NCI-H82 treated with DMSO at 0.1 percent for 48 hours (cell line): ENCODE results near the gene C6orf132.
A peak's percentile ranks its signal among the peaks of the same experiment; 100 is the strongest.
"Not testable (repeated sequence)": the region's sequence is repeated elsewhere in the genome, so short reads cannot be mapped to it uniquely, and the experiment has no call there.

Experiments used
- DNase-seq: peaks from one replicate; lab custom pipeline; 2025; ENCODE audit not compliant: unreplicated experiment; lab: John Stamatoyannopoulos, UW

The C6orf132 gene

DNA sequence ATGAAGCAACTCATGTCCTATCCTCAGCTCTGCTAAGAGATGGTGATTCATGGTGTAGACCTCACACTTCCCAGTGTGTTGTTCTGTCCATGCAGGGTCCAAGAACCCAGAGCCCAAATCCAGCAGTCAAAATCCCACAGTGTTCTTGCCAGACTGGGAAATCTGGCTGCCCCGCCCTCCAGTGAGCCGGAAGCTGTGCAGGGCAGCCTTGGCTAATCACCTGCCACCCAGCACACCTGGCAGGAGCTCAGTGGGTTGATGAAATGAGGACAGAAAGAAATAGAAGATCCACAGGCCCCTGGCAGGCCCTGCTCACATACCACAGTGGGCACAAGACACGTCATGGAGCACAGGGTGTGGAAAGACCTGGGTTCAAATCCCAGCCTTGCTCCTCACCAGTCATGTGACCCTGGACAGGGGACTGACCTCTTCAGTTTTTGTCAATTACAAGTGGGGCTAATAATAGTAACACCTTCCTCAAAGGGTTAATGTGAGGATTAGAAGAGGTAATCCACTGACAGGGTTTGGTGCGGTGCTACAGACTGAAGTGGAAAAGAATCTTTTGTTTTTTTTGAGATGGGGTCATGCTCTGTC, 17.1 kb upstream of the C6orf132 start:
- no peak for DNase-seq

DNA sequence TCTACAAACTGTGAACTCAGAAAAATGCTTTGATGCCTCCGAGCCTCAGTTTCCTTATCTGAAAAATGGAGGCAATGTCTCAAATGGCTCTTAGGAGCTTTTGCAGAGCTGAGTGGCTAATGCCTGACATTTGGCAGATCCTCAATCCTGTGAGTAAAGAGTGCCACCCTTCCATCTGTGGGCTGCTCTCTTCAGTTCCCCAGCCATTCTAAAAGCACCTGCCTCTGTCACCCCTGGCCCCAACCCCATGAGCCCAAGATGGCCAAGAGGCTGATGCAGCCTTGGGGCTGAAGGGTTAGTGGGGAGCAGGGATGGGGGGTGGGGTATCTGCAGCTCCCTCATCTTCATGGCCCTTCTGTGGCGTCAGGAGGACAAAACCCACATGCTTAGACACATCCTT, 16.2 kb upstream of the C6orf132 start:
- no peak for DNase-seq

DNA sequence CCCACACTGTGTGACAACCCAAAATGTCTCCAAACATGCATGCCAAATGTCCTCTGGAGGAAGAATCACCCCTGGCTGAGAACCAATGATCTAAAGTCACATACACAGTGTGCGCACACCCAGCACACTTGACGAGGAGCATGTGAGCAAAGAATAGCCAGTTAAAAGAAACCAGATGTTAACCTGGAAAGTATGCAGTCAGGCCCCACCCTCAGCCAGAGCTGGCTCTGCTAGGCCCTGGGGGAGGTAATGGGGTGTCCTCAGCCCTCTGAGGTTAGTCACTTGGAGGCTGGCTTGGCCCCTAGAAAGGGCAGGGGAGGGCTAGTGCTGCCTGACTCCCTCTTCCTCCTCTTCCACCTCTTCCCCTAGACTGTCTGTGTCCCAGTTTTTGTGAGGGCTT, 15.6 kb upstream of the C6orf132 start:
- DNase-seq = no peak

DNA sequence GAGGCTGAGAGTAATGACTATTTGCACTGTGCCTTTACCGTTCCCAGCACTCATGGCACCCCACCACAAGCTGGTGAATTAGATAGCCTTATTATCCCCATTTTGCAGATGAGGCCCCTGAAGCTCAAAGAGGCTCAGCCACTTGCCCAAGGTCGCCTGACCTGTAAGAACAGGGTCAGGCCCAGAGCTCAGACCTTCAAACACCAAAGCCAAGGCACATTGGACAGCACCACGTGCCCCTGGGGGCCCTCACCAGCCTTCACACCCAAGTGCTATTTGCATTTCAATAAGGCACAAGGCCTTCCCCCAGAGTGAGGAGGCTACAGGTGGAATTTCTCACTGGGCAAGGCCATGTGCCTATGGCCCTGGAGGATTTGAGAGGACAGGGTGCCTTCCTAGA, 14.2 kb upstream of the C6orf132 start:
- no peak for DNase-seq

DNA sequence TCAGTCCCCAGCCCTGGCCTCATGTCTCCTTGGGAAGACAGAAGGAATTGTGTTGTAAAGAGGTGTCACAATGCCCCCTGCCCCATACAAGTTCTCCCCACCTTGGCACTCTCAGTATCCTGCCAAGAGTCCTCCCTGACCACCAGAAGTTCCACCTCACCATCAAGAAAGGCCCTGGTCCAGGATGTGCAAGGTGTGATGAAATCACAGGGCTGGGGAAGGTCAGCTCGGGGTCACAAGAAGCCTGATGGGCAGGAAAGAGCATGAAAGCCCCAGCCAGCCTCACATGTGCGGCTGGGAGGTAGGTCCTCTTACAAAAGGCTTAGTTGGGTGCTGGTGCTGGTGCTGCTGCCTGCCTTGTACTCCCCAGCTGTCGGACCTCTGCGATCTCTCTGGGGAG, 12.9 kb upstream of the C6orf132 start:
- DNase-seq = no peak

DNA sequence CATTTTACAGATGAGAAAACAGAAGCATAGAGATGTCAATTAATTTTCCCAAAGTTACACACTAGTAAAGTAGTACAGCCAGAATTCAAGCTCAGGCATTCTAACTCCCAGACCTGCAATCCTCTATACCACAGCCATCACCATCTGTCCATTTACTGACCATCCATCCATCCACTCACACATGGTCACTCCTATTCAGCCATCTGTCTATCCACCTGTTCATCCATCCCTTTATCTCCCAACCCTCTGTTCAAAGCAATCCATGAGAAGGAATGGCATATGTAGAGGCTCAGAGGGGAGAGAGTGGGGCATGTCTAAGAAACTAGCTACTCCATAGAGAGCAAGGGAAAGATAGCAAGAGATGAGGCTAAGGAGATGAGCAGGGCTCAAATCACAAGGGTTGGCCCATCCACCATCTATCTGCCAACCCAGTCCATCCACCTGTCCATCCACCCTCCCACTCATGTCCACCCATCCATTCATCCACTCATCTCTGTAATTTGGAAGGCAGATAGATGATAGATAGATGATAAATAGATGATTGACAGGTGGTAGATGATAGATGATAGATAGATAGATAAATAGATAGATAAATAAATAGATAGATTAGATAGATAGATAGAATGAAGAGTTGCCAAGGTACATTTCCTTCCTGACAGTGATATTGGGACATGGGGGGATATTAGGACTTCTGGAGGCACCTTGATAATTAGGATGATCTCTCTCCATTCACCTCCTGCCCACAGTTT, 12.2 kb upstream of the C6orf132 start:
- DNase-seq = peak; percentile 71

DNA sequence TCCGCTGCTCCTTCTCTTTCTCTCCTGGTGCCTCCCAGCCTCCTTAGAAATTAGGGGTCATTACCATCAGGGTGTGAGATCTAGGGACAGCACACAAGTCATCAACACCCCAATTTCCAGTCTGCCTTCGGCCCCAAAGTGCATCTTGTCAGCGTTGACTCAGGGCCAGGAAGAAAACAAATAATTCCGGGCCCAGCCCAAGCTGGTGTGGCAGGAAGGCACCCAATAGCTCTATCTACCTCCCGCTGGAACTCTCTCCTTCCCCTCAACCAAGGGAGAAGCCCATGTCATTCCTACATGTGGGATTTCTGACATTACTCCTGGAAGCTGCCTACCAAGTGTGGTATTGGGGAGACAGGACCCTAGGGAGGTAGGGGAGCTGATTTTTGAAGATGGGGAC, 11.5 kb upstream of the C6orf132 start:
- no peak for DNase-seq

DNA sequence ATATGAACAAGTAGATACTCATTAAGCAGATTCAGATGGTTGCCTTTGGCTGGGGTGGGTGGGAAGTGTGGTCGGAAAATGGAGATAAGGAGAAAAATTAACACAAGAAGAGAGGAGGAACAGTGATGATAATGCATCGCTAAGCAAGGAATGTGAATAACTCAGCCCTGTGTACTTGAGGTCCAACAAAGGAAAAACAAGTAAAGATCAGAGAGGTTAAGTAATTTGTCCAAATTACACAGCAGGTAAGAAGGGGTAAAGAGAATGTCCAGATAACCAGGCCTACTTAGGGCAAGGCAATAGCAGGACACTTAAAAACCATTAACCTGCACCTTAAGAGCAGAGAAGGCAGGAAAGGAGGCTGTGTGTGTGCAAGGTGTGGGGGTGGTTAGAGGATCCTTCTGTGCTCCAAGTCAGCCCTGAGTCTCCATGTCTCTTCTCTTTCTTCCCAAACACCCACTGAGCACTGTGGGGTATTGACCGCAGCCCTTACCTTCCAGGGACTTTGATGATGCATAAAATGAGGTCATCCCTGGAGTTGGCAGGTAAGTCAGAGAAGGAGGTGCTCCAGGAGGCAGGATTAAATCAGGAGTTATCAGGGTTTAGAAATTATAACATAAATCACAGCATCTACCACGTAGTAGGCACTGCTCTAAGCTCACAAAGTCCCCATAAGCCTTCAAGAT, 10.3 kb upstream of the C6orf132 start:
- DNase-seq = not testable (repeated sequence)

DNA sequence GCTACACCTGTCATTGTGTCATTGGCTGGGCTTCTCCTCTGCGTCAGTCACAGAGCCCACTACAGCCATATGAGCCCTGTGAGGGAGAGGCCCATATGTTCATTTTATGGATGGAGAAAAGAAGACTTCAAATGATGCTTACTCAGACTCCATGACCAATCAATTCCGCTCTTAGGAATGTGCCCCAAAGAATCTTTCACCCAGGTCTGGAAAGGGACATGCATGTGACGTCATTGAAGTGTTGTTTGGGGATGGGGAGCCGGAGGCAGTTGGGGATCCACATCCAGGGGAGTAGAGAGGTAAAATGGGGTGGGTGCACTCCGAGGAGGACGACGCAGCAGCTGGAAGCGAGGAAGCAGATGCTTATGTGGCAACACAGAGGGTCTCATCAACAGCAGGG, 9.6 kb upstream of the C6orf132 start:
- no peak for DNase-seq

DNA sequence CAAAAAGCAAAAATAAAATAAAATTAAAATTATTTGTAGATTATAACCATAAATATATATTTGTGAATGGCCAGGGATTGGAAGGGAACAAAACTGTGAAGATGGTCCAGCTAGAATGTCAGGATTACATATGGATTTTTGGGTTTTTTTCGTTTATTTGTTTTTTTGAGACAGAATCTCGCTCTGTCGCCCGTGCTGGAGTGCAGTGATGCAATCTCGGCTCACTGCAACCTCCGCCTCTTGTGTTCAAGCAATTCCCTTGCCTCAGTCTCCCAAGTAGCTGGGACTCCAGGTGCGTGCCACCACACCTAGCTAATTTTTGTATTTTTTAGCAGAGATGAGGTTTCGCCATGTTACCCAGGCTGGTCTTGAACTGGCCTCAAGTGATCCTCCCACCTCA, 7.8 kb upstream of the C6orf132 start:
- DNase-seq = no peak

DNA sequence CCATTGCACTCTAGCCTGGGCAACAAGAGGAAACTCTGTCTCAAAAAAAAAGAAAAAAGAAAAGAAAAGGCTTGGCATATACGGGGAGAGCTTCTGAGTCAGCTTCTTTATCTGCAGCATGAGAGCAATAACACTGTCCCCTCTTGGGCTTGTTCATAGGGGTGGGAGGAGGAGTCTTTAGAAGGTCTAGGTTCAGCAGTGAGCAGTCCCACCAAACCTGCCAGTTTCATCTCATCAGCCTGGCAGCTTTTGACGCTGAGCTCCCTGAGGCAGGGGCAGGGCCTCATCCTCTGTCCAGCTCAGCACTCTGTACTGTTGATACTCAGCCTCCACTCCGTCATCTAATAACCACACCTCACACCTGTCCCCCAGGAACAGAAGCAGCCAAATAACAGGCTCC, 5.6 kb upstream of the C6orf132 start:
- DNase-seq = no peak

DNA sequence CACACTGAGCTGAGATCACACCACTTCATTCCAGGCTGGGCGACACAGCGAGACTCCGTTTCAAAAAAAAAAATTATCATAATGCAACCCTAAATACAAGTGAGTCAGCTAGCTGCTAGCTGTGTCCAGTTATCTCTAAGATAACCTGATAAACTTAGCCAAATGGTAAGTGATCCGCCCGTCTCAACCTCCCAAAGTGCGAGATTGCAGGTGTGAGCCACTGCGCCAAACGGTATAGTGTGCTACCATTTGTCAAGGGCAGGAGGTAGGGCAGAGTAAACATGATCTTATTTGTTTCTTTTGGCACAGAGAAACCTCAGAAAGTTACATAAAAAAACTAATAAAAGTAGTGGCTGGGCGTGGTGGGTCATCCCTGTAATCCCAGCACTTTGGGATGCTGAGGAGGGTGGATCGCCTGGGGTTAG, 4.7 kb upstream of the C6orf132 start:
- no peak for DNase-seq

DNA sequence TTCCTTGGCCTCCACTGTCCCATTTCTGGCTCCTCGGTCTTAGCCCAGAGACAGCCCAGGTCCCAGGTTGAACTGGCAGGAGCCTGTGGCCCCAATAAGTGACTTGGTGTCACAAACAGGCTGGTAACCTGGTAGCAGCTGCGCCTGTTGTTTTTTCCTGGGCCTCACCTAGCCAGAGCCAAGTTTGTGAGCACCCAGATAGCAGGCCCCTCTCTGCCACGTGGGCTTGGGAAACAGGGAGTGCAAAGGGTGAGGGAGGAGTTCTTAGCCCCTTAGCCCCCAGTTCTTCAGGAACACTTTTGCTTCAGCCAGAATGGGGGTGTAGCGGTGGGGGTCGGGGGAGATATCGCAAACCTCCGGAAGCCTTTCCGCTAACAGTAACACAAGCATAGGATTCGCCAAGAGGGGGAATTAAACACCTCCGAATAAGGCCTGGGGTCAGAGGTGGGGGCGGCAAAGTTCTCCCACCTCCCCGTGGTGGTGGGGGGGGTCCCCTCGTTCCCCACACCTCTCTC, 760 bp downstream of the C6orf132 start:
- no peak for DNase-seq

DNA sequence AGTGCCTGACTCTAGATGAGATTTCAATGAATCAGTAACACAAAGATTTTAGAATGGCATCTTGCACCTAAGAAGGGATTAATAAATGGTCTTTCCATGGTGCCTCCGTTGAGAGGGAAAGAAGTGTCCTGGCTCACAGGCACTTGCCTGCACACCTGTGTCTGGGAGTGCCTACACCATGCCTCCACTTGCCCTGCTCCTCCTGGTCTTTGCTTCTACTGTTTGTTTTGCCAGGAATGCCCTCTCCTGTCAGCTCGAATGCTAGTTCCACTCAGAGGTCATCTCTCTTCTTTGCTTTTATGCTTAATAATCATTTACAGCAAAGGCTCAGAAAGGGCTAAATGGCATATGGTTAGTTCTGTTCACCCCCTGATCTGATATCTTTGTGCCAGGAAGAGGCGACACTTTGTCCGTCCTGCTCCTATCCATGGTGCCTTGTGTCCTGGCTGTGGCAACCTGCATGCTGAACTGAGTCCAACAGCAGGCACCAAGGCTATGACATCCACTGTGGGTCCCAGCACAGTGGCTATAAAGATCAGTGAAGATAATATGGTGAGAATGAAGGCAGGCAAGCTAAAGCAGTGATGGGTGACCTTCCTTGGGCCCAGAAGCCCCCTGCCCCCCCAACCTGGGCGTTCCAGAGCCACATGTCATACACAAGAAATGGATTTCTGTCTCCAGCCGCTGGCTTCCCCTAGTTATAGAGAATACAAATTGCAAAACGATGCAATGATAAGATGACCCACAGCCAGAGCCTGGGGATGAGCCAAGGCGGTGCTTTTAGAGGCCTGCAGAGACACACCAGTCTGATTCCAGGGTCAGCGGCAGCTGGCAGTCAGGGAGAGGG, 1.4 kb downstream of the C6orf132 start:
- no peak for DNase-seq

DNA sequence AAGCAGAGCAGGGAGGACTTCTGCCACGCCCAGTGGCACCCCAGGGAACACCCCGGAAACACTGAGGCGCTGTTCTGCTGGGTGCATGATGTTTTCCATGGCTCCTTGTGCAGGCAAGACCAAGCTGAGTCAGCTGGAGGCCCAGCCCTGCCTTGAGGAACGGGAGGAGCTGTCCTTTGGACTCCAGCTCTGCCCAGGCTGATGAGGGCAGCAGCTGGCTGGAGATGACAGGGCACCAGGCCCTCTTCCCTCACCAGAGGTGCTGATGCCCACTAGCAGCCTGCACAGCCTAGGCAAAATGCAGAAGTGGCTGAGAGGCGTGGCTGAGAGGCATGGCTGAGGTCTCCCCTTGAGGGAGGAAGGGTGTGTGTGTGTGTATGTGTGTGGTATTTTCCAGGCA, 2.4 kb downstream of the C6orf132 start:
- DNase-seq = no peak

DNA sequence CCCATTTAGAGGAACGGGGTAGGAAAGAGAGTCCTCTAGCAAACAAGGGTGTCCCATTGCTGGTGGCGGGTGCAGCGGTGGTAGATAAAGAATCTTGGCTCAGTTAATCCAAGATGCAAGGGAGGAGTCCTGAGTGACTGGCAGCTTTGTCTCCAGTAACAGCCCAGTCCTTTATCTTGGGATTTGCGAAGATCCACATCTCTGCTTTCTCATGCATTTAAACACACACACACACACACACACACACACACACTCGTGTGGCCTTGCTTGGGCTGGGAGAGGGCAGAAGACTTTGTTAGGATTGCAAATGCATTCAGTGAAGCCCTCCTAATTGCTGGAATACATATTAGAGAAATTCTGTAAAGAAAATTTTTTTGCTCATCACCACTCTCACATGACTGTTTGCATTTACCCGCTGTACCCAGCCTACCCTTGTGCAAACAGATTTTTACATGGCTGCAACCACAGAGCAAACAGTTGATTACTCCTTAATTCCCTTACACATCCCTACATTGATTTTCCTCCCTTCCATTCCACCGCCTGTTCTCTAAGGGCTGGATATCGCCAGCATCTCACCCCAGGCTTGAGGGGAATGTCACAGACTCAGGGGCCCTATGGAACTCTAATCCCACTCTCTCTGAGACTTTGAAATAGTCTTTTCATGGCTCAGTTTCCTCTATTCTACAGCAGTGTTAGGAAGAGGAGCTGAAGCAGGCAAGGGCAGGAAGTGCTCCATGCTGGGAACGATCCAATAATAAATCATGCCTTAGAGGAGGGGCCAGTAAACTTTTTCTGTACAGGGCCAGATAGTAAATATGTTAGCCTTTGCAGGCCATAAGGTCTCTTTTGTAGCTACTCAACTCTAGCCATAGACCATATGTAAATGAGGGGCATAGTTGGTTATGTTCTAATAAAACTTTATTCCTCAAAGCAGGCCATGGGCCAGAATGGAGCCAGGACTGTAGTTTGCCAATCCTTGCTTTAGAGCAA, 3.5 kb downstream of the C6orf132 start:
- no peak for DNase-seq

DNA sequence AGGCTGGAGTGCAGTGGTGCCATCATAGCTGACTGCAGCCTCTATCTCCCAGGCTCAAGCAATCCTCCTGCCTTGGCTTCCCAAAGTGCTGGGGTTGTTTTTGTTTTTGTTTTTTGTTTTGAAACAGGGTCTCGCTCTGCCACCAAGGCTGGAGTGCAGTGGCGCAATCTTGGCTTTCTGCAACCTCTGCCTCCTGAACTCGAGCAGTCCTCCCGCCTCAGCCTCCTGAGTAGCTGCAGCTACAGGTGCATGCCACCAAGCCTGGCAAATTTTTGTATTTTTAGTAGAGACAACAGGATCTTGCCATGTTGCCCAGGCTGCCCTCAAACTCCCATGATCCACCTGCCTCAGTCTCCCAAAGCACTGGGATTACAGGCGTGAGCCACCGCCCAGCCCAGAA, 4.2 kb downstream of the C6orf132 start:
- DNase-seq = no peak

DNA sequence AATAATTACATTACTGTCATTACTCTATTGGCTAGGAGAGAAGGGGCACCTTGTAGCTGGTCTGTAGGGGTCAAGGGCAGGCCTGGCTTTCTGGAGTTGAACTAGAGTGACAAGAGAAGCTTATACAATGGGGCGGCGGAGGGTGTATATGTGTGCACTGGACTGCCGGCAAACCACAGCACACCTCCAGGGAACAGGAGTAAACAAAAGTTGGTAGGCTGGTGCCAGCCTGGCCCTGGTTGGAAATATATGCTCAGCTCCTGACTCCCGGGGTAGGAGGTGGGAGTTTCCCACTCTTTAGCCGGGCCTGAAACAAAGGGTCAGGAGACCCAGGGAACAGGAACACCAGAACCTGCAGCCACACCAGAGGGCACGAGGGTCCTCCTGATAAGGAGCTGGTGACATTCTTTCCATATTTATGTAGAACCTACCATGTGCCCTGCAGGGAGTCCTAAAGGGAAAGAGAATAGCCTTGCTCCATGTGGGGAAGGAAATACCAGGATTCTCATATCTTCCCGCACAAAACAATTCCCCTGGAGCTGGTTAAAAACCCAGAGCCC, 5.1 kb downstream of the C6orf132 start:
- DNase-seq = no peak

DNA sequence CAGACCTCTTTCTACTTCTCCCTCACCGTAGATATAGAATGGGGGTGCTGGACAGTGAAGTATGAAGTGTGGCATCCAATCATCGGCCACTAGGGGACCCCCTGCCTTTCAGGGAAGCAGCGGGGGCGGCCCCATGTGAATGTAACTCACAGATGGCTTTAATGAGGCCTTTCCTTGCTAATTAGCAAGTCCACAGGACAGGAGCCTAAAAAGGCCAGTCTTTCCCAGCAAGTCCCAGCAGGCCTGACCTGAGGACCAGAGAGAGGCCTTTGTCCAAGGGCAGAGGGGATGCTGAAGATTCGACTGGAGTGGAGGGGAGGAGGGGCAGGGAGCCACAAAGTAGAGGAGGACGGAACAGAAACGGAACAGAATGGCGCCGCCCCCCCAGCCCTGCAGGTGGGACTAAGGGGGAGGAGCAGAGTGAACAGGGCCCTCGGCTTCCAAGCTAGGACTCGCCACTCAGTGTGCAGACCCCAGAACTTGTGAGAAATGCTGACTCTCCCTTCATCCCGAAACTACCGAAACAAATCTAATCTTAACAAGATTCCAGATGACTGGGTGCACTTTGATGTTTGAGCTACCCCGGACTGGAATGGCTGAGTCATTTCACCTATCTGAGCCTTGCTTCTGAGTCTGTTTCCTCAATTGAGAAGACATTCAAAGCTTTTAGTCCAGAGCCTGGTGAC, 5.8 kb downstream of the C6orf132 start:
- peak; percentile 26 for DNase-seq
